ENCODE data around the gene ZMYND8. TPM values are rescaled to one million over a fixed set of nuclear protein-coding genes. Genes with fewer than 3 reads are reported as not detected.

The ZMYND8 gene
- total and polyA plus RNA-seq, 10 of the 15 experiments (the other 5 are each of a cell fraction or from before 2014, with no cell fraction given), result 12.9 to 54.8 (median 23.1) TPM

DNA sequence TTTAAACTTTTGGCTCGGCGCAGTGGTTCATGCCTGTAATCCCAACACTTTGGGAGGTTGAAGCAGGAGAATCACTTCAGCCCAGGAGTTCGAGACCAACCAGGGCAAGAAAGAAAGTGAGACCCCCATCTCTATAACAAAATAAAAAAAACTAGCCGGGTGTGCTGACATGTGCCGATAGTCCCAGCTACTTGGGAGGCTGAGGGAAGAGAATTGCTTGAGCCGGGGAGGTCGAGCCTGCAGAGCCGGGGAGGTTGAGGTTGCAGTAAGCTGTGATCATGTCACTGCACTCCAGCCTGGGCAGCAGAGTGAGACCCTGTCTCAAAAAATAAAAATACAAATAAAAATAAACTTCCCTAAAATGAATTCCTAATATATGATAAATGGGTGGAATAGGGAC lies 50.4 kb downstream of the ZMYND8 start:
- no peak overlapping the region for H2AFZ ChIP-seq (ENCODE audit: control insufficient read depth, low read depth, low read length)
- H3K9me3 ChIP-seq (replicated peaks; ENCODE audit: control insufficient read depth, insufficient read depth, low read length), result no peaks in the 10 kb centered on the region
- ChIA-PET POLR2A (no interaction called here), SMC1A (ENCODE audit: uncharacterized antibody, unreplicated experiment) (no interaction called here), RAD21 (ENCODE audit: unreplicated experiment) (no interaction called here), CTCF (interaction anchor here (1.0 to 2.7 kb wide), 2 partner anchors 9 to 32 kb away, joined by 3 to 11 read pairs; no protein-coding TSS in a partner anchor)
- no peaks in the 10 kb centered on the region for H3K27me3 ChIP-seq (replicated peaks in 1 of 2; ENCODE audit: control insufficient read depth in 2 of 2, insufficient read depth in 2 of 2, low read length in 1 of 2)
- no peak for ATAC-seq
- no peak overlapping the region for H3K4me3 ChIP-seq
- no peak for DNase-seq (ENCODE audit: low read depth, low spot score)
- H3K4me2 ChIP-seq (ENCODE audit: control insufficient read depth, insufficient read depth), result no peak overlapping the region
- peaks cover 24 to 50% of the 10 kb centered on the region in 2 experiments for H3K36me3 ChIP-seq (ENCODE audit: control insufficient read depth in 2 of 2, insufficient read depth in 2 of 2, low read length in 1 of 2)
- intact Hi-C loops (cut with micrococcal nuclease; ENCODE audit: unreplicated experiment), result no loop called here
- H4K20me1 ChIP-seq (ENCODE audit: control insufficient read depth, insufficient read depth), result no peaks in the 10 kb centered on the region; the same call in 1 of the 2 replicates
- no peaks in the 10 kb centered on the region for H3K4me1 ChIP-seq (ENCODE audit: control insufficient read depth, insufficient read depth, low read length)
- no peak for FAIRE-seq
- H3K79me2 ChIP-seq (ENCODE audit: control insufficient read depth, insufficient read depth, low read length), result peaks cover 16% of the 10 kb centered on the region
- in situ Hi-C loops (cut with MboI), result no loop called here
- no peak overlapping the region for H3K27ac ChIP-seq (ENCODE audit: control insufficient read depth, insufficient read depth)
- TF ChIP-seq TBL1XR1 (IDR thresholded peaks at IDR 0.05; ENCODE audit: low read depth, low read length) (no peak), FOXK2 (IDR thresholded peaks at IDR 0.05) (no peak), EZH2 (IDR thresholded peaks at IDR 0.05; ENCODE audit: borderline replicate concordance, control insufficient read depth, low read depth, low read length) (no peak), RB1 (IDR thresholded peaks at IDR 0.05; ENCODE audit: borderline replicate concordance) (no peak), POLR2AphosphoS5 (IDR thresholded peaks at IDR 0.05; ENCODE audit: low read length) (no peak), MEF2A (IDR thresholded peaks at IDR 0.05; ENCODE audit: insufficient read depth, low read depth, low read length) (no peak), SIX5 (IDR thresholded peaks at IDR 0.05; ENCODE audit: low read depth, low read length, severe bottlenecking) (no peak)
- TF ChIP-seq, protein P1, sequence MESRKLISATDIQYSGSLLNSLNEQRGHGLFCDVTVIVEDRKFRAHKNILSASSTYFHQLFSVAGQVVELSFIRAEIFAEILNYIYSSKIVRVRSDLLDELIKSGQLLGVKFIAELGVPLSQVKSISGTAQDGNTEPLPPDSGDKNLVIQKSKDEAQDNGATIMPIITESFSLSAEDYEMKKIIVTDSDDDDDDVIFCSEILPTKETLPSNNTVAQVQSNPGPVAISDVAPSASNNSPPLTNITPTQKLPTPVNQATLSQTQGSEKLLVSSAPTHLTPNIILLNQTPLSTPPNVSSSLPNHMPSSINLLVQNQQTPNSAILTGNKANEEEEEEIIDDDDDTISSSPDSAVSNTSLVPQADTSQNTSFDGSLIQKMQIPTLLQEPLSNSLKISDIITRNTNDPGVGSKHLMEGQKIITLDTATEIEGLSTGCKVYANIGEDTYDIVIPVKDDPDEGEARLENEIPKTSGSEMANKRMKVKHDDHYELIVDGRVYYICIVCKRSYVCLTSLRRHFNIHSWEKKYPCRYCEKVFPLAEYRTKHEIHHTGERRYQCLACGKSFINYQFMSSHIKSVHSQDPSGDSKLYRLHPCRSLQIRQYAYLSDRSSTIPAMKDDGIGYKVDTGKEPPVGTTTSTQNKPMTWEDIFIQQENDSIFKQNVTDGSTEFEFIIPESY (IDR thresholded peaks at IDR 0.05), result no peak
- WGBS (ENCODE audit: insufficient coverage, insufficient replicate concordance, low lambda C conversion rate, missing lambda C conversion rate), result 97% methylated on average over 8 of the region's 8 CpGs
- BruUV-seq (replicated peaks), result no TSS peak
- no peak overlapping the region for H3K9ac ChIP-seq (ENCODE audit: control insufficient read depth, insufficient read depth, low read length)

All from GM12878 (cell line).